Measurements from ENCODE around the gene ZBTB16.

The ZBTB16 gene

DNA sequence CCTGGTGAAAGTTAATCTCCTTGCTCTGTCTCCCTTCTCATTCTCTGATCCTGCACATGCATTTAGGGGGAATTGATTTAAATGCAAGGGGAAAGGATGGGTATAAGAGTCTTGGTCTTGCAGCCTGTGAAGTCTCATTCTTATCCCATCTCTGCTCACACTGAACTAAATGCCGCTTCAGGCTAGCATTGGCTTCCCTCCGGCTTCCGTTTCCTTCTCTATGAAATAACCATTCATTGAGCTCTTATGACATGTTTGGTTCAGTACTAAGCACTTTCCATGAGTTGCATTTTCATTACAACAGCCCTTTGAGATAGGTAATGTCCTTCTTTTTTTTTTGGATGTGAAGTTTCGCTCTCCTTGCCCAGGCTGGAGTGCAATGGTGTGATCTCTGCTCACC lies 5.6 kb downstream of the ZBTB16 start:
- DNase-seq: no peak

DNA sequence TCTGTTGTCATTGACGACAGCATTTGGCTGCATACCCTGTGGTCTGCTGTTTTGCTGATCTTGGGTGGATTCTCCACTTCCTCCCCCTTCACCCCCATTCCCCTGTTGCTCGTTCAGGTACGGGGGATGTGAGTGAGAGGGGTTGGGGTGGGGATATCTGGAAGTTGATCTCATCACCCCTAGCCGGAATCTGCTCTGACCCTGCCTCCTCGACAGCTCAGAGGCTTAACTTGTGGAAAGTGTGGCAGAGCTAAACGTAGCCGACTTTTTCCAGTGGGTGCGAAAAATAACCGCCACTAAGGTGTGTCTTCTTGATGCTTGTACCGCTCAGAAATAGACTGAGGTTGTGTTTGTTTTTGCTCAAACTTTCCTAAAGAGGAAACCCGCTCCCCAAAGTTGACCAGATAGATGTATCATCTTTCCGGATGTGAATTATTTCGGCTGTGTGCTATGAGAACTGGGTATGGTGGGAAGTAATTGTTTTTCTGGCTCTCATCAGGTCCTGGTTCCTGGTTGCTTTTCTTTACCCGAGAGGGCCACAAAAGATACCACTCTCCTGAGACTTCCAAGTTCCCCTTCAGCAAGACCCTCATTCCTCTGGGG lies 6.6 kb downstream of the ZBTB16 start:
- no peak for DNase-seq

DNA sequence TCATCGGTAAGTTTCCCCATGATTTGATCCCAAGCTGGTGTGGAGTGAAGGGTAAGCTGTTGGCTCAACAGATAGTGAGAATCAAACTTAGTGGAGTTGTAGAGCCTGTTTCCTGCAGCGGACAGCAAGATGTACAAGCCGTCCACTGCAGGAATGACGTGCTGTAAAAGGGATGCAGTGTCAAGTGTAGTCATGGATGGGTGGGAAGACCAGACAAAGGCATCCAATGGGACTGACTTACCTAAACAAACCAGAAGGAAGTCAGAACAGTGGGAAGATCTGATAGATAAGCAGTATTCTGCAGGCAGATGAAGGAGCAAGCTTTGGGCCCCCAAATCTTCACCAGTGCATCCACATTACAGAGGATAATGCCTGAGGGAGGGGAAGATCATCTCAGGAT lies 8.8 kb downstream of the ZBTB16 start:
- no peak for DNase-seq

DNA sequence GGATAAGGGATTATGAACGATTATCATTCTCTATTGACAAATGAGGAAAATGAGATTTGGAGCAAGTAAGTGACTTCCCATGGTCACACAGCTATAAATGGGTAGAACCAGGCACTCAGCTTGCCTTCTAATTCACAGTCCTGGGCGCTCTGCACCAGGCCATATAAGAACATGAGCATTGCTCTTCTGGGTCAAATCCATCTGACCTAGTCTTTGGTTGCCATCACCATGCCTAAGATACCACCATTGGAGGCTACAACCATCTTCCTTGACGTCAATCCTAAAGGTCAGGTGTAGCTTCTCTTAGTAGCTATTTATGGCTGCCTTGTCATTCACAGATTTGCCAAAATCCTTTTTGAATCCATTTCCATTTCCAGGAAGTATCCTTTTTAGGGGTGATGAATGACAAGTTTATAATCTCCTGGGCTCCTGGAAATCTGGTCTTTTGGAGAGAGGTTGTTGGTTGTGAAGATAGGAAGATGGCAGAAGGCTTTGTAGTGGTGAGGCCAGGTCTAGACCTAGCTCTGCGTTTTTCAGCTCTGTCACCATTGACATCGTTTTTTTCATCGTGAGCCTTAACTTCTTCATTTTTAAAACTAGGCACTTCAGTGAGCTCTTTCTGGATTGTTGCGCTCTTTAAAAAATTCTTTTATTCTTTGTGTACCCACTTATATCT lies 11.1 kb downstream of the ZBTB16 start:
- DNase-seq: no peak

DNA sequence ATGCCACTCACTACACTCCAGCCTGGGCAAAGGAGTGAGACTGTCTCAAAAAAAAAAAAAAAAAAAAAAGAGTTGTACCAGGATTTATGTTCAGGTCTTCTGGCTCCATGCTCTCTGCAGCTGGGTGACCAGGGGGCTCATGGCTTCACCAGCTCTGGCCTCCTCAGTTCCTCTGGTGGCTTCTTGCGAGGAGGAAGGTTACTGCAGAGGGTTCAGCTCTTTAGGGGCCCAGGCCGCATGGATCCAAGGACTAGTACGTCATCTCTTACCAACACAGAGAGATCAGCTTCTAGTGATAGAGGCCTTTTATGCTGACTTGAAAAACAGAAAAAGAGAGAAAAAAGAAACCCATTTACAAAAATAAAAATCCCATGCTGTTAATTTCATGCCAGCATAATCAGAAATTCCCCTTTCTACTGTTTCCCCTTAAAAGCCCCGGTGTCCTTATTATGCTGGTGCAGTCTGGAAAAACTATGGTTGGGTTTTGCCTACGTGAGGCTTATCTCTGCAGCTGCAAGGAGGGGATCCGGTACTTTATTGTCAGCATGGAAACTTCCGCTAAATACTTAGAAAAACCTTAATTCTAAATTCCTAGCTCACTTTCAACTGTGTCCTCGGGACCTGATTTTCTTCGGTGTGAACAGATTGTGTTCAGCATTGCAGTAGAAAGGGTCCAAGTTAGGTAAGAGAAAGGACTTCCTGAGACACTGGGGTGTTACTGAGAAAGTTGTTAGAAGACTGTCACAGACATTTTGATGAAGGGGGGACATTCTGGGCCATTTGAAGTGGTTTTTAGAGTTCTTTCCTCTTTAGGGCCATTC lies 13.7 kb downstream of the ZBTB16 start:
- DNase-seq: no peak

DNA sequence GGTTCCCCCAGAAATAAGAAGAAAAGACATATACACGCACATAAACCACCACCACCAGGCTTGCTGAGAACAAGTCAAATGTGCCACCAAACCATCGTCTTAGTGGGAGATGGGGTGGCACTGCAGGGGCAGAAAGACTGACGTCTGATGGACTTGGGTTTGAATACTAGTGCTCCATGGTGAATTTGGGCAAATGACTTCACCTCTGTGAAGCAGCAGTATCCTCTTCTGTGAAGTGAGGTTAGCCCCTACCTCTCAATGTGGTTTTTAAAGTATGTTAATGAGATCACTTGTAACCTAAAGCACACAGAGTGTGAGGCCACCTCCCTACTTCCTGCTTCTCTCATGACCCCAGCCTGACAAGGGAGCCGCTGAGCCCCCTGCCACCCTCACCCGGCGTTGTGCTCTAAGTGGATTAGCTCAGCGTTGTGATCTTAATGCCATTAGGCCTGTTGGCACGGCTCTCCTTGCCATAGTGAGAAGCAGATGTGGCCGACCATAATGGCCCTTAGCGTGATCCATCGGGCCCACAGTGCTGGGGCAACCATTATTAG lies 14.4 kb downstream of the ZBTB16 start:
- DNase-seq: no peak

DNA sequence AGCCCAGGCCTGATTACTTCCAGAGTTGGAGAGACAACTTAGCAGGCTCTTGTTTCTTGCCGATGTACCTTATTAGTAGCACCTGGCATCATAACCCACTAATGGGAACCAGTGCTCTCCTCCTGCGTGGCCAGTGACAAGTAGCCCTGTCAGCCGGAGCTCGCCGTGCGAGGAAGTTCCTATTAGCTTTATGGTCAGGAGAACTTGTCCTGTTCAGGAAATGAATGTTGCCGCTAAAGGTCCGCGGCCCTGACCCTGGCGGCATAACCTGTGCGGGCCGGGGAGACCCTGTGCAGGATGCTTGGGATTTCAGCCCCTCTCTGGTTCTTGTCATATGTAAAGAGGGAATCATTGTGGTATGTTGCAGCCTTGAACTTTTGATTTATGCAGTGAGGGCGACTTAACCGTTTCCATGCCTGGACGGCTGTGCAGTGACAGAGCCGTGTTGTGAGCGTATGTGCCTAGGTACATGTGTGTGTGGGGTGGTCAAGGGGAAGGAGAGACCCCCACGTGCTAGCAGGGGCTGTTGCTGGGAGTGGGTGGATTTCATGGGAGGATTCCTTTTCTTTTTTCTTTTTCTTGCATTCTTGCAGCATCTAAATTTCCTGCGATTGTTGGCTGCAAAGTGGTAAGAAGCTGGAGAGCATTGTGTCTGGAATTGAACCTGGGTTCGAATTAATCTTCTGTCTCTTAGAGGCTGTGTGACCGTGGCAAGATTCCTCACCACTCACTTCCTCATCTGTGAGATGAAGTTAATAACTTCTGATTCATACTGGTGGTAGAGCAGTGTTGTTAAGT lies 15.2 kb downstream of the ZBTB16 start:
- DNase-seq: no peak

DNA sequence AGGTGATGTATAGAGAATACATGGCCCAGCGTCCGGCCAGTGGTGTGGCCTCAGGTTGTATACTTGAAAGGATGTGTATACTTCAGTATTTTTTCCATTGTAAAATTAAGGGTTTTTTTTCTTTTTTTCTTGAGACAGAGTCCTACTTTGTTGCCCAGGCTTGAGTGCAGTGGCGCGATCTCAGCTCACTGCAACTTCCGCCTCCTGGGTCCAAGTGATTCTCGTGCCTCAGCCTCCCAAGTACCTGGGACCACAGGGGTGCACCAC lies 15.8 kb downstream of the ZBTB16 start:
- DNase-seq: no peak

DNA sequence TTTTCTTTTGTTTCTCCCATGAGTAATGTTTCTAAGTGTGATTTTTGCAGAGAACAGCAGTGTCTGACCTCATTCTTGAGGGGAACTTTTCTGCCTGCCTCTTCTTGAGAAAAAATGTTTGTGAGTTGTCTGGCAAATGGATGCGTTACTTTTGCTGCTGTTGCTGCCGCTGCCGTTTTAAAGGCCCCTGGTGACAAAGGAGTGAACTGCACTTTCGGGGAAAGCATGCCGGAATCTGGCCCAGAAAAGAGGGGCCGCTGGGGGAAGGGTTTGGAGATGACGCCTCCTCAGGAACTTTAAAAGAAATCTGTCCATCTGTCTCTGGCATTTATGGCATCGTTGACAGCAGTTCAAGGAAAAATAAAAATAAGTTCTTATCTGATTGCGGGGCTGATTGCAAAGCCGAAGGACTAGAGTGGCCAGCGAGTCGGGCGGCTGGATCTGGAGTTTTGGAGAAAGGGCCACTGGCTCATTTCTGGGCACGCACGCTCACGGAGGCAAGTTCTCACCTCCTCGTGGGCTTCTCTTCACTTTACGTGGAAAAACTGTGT lies 16.5 kb downstream of the ZBTB16 start:
- peak; percentile 28 to 61 for DNase-seq

DNA sequence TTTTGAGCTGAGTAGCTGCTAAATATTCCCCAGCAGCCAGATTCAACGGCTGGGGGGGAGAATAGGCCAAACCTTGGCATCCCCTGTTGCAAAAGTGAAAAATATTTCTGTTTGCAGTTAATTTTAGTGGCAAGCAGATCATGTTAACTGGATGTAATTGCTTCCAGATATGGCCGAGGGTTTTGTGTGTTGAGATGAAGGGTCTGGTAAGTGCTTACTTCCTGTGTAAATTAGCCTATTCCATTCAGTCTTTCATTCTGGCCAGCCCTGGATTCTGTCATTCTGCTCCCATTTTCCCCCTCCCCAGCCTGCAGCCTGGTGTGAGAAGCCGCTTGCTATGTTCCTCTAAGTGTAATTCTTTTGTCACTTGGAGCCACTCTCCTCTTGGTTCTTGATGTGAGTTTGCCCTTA lies 17.4 kb downstream of the ZBTB16 start:
- no peak for DNase-seq

DNA sequence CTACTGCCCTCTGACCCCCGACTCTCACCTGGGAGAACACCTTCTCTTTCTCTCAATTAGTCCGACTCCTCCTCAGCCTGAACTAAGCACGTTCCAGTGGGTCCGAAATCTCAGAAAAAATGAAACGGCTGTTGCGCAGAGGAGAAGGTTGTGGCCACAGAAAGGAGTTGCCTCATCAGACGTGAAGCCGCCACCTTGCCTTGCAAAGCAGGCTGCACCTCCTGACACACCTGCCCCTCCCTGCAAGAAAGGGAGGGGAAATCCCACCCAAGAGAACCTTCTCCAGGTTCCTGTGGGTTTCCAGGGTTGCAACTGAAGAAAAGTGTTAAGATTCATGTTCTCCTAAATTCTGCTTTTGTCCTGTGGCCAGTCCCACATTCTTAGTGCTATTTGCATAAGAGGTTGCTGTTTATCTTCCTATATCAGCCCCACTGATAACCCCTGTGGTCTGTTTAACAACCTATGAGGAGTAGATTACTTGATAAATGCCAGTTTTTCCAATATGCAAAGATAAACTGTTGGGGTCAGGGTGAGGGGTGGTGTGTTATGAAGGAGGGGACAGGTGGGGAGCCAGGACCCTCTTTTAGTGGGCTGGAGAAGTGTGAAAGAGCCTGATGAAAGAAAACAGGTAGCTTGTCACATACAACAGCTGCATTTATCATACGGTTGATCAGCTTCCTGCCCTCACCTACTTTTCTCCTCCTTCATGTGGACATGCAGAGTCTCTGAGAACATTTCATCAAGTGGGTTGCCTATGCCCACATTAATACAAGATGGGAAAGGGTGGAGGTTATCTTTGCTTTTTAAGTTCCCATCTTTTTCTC lies 18.2 kb downstream of the ZBTB16 start:
- DNase-seq: no peak

DNA sequence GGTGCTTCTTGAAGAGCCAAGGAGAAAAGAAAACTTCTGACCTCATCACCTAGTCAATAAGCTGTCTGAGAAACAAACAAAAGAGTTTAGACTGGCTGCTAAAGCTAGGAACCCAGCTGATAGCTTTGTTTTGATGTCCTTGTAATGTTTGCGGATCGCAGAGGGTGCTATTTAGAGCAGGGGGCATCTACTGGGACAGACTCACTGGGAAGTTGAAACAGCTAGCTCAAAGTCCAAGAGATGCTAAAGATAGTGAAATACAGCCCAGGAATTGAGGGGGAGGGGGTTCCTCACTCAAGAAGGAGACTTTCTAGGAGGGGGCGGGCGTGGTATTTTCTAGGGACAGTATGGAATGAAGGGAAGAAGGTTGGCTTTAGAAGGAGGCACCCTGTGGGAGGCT lies 18.9 kb downstream of the ZBTB16 start:
- no peak for DNase-seq

DNA sequence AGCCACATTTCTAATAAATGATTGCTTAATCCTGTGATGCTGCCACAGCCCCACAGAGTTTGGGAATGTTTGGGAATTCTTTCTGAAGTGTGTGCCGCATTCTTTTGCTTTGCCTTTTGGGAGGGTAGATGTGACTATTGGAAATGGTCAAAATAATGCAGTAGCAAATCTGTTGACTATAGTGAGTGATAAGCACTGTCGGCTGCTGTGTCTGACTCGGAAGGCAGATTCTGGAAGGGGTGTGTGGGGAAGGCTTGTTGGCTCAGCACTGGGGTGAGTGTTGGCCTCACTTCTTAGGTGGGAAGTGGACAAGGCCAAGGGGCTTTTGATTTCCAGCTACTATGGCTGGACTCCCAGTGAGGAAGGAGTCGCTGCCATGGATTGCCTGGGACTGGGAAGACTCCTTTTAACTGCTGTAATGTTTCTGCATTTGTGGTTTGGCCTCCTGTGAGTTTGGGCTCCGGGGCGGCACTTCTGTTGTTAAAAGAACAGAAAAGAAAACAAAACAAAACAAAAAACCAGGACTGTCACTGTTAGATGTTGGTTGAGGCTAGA lies 20.1 kb downstream of the ZBTB16 start:
- DNase-seq: no peak

DNA sequence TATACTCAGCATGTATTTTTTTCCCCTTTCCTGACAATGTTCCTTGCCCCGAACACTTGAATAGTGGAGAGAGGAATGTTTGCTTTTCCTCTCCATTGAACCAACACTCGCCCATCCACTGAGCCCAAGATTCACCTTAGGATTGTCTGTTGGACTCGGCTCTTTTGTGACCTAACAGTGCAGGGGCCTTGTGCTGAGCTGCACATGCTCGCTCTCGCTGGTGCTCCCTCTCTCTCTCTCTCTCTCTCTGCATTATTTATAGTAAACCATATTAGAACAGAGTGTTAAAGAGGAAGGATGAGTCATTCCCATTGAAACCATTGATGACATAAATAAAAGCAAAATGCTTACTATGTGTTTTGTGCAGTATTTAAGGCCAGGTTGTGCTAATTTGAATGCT lies 20.7 kb downstream of the ZBTB16 start:
- DNase-seq: no peak

DNA sequence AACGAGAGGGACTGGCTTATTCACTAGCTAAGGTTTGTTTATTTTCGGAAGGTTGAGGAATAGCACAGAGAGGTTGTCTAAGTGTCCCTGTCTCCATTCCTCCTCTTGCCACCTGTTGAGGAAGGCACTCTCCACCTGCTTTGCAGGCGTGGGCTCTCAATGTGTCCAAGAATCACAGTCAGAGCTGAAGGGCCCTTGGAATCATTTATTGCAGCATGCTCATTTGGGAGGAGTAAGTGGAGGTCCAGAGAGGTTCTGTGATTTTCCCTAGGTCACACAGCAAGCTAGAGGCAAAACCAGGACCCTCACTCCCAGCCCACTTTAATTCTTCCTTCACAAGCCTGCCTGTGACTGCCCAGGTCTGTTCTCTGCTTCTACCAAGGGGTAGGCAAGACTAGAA lies 21.3 kb downstream of the ZBTB16 start:
- DNase-seq: no peak

DNA sequence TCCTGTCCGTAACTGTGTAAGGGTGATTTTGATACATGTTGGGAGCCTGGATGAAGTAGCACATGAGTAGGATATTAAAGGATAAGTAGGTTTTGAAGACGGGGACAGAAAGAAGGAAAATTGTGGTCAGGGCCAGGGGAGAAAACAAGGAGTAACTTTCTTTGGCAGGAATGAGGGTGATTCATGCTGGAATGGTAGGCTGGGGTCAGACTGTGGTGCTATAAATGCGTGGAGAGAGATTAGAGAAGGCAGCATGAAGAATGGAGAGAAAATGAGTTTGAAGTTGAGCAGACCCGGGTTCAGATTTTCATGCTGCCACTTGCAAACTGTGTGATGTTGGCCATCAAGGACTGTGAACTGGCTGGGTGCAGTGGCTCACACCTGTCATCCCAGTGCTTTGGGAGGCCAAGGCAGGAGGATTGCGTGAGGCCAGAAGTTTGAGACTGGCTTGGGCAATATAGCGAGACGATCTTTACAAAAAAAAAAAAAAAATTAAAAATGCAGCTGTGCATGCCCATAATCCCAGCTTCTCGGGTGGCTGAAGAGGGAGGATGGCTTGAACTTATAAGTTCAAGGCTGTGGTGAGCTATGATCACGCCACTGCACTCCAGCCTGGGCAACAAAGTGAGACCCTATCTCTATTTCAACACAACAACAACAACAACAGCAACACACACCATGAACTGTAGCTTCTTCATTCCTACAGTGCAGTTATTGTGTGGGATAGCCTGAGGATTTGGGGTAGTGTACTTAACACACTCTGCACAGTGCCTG lies 22.3 kb downstream of the ZBTB16 start:
- DNase-seq: no peak

DNA sequence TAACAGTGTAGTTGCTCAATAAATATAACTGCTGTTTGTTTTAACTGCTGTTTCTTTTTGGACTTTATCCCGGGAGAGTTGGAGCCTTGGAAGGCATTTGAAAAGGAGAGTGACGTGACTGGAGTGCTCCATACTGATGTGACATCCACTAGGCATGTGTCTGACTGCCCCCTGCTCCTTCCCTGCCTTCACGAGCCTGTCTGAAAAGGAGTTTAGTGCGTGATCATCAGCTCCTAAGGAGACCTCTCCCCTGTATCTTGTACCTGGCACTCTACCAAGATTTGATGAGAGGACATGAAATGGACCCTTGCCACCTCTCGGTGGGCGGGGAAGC lies 22.9 kb downstream of the ZBTB16 start:
- no peak for DNase-seq

DNA sequence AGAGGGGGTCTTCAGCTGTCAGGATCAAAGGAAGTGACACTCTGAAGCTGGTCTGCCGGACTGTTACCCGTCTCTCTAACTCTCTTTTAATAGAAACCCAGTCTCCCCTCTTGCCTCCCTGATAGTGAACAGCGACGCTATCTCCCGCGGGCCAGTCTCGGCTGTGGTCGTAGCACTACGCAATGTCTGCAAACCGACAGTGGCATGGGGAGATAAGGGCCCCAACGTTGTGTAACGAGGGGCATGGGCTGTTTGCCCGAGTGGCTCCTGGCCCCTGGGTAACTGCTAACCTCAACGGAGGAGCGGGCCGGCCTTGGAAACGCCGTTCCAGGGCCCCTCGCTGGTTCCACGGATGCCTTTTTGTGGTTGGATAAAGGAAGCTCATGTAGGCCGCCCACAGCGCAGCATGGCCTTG lies 23.3 kb downstream of the ZBTB16 start:
- no peak for DNase-seq

DNA sequence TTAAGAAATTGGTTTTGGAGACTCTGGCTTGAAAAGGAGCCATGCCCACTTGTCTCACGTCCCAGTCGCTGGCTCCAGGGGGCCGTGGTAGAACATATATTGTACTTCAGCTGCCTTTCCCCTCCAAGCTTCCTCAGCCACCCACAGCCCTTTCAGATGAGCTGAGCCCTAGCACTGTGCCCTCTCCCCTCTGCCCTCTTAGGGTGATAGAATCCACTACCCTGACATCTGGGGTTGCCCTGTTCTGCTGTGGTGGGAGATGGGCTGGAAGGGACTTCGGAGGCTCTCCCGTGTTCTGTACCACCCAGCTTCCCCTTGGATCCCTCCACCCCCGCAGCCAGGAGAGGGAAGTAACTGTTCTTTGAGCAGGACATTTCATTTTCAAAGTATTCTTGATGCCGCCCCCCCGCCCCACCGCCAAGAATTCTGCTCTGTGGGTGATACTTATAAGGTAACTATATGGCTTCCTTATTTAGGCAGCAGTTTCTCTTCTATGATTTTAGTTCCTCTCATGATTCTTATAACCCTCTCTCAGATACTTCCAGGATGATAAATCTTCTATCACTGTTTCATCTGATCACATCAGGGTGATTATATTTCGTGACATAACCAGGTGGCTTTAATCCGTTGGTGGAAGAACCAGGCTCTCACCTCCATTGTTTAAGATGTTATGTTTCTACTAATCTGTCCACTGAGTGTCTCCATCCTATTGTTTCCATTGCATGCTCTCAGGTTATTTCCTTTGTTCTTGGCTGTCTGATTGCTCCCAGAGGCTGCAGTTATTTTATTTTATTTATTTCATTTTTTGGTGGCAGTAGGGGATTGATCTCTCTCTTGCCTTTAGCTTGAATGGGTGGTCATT lies 24.1 kb downstream of the ZBTB16 start:
- DNase-seq: no peak

DNA sequence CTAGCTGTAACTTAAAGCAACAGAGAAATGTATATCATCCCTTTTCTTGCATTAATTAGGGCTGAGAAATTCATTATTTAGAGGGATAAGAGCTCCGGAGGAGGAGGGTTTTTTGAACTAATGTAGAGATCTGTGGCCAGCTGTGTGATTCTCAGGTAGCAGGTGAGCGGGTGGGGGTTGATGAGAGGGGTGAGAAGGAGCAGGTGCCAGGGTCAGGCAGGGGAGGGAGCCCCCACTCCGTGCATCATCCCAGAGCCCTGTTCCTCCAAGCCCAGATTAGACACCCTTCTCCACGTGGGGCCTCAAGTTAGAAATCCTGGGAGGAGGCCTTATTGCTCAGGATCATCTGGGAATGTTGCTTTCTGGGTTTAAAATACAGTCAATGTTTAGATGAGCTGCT lies 24.9 kb downstream of the ZBTB16 start:
- DNase-seq: no peak

Measured in hippocampal formation (tissue), 2 donors.